HG02870 (cell line): ENCODE measurements around the gene APBA2.

ENCODE experiments used
- ATAC-seq: cut with Tn5 transposase; IDR thresholded peaks from one replicate; pipeline ENCODE4 v1.9.1; 2021; ENCODE audit warnings: mild to moderate bottlenecking, moderate library complexity; ENCODE audit not compliant: unreplicated experiment

The APBA2 gene

DNA sequence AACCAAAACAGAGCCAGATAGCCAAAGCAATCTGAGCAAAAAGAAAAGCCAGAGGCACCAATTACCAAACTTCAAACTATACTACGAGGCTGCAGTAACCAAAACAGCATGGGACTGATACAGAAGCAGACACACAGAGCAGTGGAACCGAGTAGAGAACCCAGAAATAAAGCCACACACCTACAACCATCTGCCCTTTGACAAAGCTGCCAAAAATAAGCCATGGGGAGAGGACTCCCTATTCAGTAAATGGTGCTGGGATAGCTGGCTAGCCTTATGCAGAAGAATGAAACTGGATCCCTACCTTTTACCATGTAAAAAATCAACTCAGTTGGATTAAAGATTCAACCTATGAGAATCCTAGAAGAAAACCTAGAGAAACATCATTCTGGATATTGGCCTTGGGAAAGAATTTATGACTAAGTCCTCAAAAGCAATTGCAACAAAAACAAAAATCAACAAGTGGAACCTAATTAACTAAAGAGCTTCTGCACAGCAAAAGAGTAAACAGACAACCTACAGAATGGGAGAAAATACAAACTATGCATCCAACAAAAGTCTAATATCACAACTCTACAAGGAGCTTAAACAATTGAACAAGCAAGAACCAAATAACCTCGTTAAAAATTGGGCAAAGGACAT lies 95.1 kb downstream of the APBA2 start:
- no peak for ATAC-seq

- no peak for ATAC-seq
Observed at GRCh38 chr15:28981351-28981720, 95.6 kb downstream of the APBA2 start.

DNA sequence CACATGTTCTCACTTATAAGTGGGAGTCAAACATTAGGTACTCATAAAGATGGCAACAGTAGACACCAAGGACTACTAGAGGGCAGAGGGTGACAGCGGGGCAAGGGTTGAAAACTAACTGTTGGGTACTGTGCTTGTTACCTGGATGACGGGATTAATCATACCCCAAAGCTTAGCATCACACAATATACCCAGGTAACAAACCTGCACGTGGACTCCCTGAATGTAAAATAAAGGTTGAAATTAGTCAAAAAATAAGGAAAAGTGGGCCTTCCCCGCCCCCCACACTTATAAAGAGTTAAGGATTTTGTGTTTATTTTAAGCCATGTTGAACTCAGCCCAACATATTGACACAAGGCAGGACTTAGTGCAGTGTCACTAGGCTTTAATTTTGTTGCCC lies 96.1 kb downstream of the APBA2 start:
- no peak for ATAC-seq

DNA sequence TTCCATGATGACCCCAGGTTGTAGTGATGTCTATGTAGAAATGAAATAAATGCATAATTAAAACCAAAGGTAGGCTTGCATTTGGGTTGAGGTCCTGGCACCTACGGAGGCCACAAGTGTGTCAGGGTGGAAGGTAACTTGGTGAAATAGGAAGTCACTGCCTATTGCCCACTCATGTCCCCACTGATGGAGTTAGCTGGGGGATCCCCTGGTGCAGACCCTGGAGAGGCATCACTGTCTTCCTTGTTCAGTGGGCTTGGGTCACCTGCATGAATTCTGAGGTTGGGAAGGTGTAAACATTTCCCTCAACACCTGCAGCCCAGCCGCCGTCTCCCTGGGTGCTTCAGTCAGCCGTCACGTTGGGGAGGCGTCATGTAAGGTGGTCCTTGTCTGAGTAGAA lies 97.1 kb downstream of the APBA2 start:
- ATAC-seq, result no peak

GRCh38 chr15:28983432-28984311 lies 97.9 kb downstream of the APBA2 start:
- no peak for ATAC-seq

DNA sequence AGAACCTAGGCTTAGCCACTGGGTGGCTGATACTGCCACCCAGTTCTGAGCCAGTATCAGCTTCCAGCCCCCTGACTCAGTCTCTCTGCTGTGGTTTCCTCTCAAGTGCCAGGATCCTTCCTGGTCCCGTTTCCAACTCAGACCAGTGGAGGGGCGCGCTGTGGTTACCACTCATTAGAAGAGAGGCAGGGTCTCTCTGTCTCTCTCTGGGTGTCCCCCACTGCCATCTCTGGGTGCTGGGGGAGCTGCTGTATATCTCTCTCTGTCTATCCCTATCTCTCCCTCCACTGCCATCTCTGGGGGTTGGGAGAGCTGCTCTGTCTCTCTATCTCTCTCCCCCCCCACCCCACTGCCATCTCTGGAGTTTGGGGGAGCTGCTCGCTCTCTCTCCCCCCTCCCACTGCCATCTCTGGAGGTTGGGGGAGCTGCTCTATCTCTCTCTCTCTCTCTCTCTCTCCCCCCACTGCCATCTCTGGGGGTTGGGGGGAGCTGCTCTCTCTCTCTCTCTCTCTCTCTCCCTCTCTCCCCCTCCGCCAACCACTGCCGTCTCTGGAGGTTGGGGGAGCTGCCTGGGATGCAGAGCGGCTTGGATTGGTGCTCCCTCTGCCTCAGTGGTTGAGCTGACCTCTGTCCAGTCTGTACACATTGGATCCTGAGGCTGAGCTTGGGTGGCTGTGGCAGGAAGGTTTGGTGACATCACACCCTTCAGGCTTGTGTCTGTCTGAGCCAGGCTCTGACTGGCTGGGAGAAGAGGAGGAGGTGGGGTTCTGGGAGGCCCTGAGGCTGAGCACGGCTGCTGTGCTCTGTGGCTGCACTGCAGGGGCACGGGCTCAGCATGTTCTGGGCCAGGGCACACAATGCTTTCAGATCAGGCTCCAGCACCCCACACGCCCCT lies 98.9 kb downstream of the APBA2 start:
- ATAC-seq, result no peak

GRCh38 chr15:28985316-28985645 lies 99.5 kb downstream of the APBA2 start:
- ATAC-seq, result no peak

GRCh38 chr15:28985691-28986090 lies 99.9 kb downstream of the APBA2 start:
- ATAC-seq, result no peak

DNA sequence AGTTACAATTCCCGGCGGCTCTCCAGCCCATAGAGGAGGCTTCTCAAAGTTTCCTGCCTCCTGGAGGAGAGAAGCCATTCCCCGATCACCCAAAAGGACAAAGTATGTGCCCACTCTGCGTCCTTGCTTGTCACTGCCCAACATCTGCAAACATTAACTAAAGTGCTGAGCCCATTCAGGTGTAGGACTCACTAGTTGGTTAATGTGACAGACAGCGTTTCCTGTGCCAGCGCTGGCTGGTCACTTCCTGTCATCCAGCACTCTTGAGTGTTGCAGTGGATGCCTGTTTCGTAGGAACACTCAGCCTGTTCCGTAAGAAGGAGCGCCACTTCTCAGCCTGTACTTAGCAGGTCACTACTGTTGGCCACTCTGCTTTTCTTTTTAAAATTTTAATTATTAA lies 100.3 kb downstream of the APBA2 start:
- ATAC-seq, result no peak

- ATAC-seq, result no peak
Observed at GRCh38 chr15:28986726-28987125, 101.0 kb downstream of the APBA2 start.

- no peak for ATAC-seq
Observed at GRCh38 chr15:28987337-28987736, 101.6 kb downstream of the APBA2 start.

GRCh38 chr15:28989239-28989830 lies 103.6 kb downstream of the APBA2 start:
- no peak for ATAC-seq

- no peak for ATAC-seq
Observed at GRCh38 chr15:28989896-28990295, 104.1 kb downstream of the APBA2 start.

GRCh38 chr15:28990390-28990789 lies 104.6 kb downstream of the APBA2 start:
- ATAC-seq, result no peak

DNA sequence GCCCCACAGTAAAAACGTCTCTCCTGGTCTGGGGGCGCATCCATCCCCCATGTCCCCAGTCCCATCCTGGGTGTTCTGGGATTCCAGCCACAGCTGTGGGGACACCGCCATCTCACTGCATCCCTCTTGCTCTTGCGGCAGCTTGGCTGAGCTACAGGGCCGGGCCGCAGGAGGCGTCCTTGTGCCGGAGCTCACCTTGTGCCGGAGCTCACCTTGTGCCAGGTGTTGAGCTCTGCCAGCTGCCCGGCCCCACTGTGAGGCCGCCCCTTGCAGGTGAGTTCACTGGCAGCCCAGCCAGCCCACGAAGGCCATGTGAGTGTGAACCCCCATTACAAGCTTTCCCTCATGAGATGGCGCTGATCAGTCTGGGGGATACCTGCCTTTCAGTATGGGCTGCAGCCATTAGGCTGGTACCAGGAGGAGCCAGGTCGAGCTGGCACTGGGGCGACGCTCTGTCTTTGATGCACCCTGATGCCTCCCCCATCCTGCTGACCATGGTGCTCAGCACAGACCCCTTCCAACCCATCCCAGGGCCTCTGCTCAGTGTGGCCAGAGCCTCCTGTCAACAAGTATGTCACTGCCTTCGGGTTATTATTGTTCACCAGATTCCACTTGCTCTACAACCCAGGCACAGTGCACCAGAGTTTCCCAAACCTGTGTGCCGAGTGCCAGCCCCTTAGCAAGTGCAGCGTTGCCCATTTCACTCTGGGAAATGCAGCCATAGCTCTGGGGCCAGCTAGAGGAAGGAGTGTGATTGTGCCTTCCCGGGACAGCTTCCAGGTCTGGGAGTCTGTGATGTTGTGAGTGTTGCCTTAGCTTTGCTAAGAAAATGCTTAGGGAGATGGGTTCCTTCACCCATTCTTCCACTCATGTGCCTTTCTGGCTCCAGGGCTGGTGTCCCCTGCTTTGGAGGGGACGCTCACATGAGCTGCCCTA lies 105.7 kb downstream of the APBA2 start:
- ATAC-seq, result no peak

DNA sequence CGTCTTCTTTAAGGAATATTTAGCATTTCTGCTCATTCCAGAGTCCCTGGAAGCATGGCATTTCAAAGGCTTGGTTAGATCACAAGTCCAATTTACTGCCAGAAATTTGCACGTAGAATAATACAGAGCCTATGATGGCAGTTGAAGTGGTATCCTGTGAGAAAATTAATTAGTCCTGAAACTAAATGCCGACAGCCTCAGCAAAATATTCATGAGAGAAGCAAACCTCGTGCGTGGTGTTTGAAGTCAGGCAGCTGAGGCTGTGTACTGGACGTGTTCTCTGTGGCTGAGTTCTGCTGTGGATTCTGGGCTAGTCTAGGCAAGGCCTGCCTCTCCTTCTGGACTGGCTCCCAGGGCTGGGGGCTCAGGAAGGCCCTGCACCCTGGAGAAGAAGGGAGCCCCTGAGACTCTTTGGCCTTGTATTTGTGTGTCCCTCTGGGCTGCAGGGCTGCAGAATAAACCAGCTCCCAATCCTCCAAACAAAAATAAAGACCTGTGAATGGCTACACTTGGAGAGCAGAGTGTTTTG lies 106.6 kb downstream of the APBA2 start:
- no peak for ATAC-seq

DNA sequence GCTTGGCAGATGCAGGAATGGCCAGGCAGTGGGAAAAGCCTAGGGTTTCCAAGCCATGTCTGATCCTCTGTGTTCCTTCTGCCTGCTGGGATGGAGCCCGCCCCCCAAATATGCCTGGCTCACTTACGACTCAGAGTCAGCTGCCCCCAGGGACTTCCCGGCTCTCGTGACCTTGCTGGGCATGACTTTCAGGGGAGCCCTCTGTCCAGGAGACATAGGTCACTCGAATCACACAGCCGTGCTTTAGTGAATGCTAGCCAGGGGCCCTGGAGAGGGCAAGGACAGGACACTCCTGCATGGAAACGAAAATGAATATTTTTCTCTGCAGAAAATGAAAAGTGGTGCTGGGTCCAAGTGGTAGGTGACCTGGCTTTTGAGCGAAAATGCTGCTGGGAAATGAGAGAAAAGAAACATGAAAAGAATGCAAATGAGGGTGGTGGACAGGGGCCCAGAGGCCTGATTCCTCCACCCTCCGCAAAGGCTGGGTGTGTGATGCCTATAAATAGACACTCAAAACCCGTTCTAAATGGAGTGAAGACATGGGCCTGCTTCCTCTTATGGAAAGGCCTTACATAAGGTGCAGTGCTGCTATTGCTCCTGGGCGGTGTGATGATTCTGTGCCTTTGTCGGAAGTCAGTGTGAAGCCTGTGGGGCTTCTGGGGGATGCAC lies 107.4 kb downstream of the APBA2 start:
- ATAC-seq, result no peak

GRCh38 chr15:28993720-28994053 lies 107.9 kb downstream of the APBA2 start:
- ATAC-seq, result no peak

- ATAC-seq, result no peak
Observed at GRCh38 chr15:28994142-28994830, 108.5 kb downstream of the APBA2 start.
